ENCODE data around the gene GCSAML. TPM values are rescaled to one million over a fixed set of nuclear protein-coding genes. Genes with fewer than 3 reads are reported as not detected.

GCSAML gene
- total RNA-seq, 1 experiment from 2014 or later = not detected

GRCh38 chr1:247529771-247530355, 19.1 kb upstream of the GCSAML start:
- H3K36me3 ChIP-seq (ENCODE audit: control insufficient read depth in 1 of 2, insufficient read depth in 2 of 2, low read length in 2 of 2) = no peaks in the 10 kb centered on the region
- no peak for ATAC-seq
- ChIA-PET RAD21 (ENCODE audit: low non-redundant PET in 1 of 2, low total read pairs in 2 of 2, uncharacterized antibody in 2 of 2, unreplicated experiment in 2 of 2) (no interaction called here), POLR2A (no interaction called here), CTCF (no interaction called here)
- no peak overlapping the region for H3K4me2 ChIP-seq (ENCODE audit: low read length)
- H4K20me1 ChIP-seq (ENCODE audit: insufficient read depth) = no peaks in the 10 kb centered on the region
- no peak overlapping the region for H3K27ac ChIP-seq (ENCODE audit: low read depth, low read length)
- no peaks in the 10 kb centered on the region for H3K79me2 ChIP-seq (ENCODE audit: insufficient read depth, low read length)
- TF ChIP-seq RAD21 (IDR thresholded peaks at IDR 0.05; ENCODE audit: low read depth) (no peak), EZH2phosphoT487 (IDR thresholded peaks at IDR 0.05; ENCODE audit: borderline replicate concordance) (no peak), SIN3A (IDR thresholded peaks at IDR 0.05; ENCODE audit: low read depth) (no peak)
- no peaks in the 10 kb centered on the region for H3K9me2 ChIP-seq (ENCODE audit: insufficient read depth)
- no peak overlapping the region for H3K9ac ChIP-seq (ENCODE audit: low read length)
- no peaks in the 10 kb centered on the region for H3K27me3 ChIP-seq (ENCODE audit: insufficient read depth, low read length)
- H3K4me3 ChIP-seq (replicated peaks in 1 of 2; ENCODE audit: low read depth in 1 of 2, low read length in 2 of 2) = no peak overlapping the region
- H3K4me1 ChIP-seq (ENCODE audit: control insufficient read depth in 1 of 2, insufficient read depth in 2 of 2, low read length in 2 of 2) = peaks cover 0 to 8% of the 10 kb centered on the region in 2 experiments; a peak in 1 of 4 replicates
- no peak overlapping the region for H2AFZ ChIP-seq (ENCODE audit: low read depth, low read length, poor library complexity, severe bottlenecking)
- H3K9me3 ChIP-seq (ENCODE audit: control insufficient read depth in 1 of 2, insufficient read depth in 1 of 2, low read depth in 1 of 2, low read length in 2 of 2) = no peaks in the 10 kb centered on the region
- no TSS peak for BruUV-seq (replicated peaks)
- intact Hi-C loops (cut with micrococcal nuclease) = no loop called here
- DNase-seq (ENCODE audit: low read depth, low spot score) = no peak

- H3K27ac ChIP-seq (ENCODE audit: low read depth, low read length) = no peak overlapping the region
- H3K4me1 ChIP-seq (ENCODE audit: control insufficient read depth in 1 of 2, insufficient read depth in 2 of 2, low read length in 2 of 2) = peaks cover 0 to 8% of the 10 kb centered on the region in 2 experiments; a peak in 1 of 4 replicates
- H3K9me2 ChIP-seq (ENCODE audit: insufficient read depth) = no peaks in the 10 kb centered on the region
- BruUV-seq (replicated peaks) = no TSS peak
- POLR2A ChIA-PET = no interaction called here
- no peak overlapping the region for H3K4me2 ChIP-seq (ENCODE audit: low read length)
- intact Hi-C loops (cut with micrococcal nuclease) = no loop called here
- H3K36me3 ChIP-seq (ENCODE audit: control insufficient read depth in 1 of 2, insufficient read depth in 2 of 2, low read length in 2 of 2) = no peaks in the 10 kb centered on the region
- H3K4me3 ChIP-seq (replicated peaks in 1 of 2; ENCODE audit: low read depth in 1 of 2, low read length in 2 of 2) = no peak overlapping the region
- RAD21 ChIA-PET (ENCODE audit: low non-redundant PET in 1 of 2, low total read pairs in 2 of 2, uncharacterized antibody in 2 of 2, unreplicated experiment in 2 of 2) = no interaction called here
- H3K79me2 ChIP-seq (ENCODE audit: insufficient read depth, low read length) = no peaks in the 10 kb centered on the region
- no peaks in the 10 kb centered on the region for H3K9me3 ChIP-seq (ENCODE audit: control insufficient read depth in 1 of 2, insufficient read depth in 1 of 2, low read depth in 1 of 2, low read length in 2 of 2)
- no peaks in the 10 kb centered on the region for H4K20me1 ChIP-seq (ENCODE audit: insufficient read depth)
- no peak overlapping the region for H3K9ac ChIP-seq (ENCODE audit: low read length)
- 0 out of 2 replicates have a peak, but pooled peaks cover 4% of the 10 kb centered on the region for H3K27me3 ChIP-seq (ENCODE audit: insufficient read depth, low read length)
- no peak for DNase-seq (ENCODE audit: low read depth, low spot score)
- TF ChIP-seq CEBPB (IDR thresholded peaks at IDR 0.05; ENCODE audit: low read depth) = no peak
- ATAC-seq = no peak
- CTCF ChIA-PET = no interaction called here
- H2AFZ ChIP-seq (ENCODE audit: low read depth, low read length, poor library complexity, severe bottlenecking) = no peak overlapping the region
Measured at GRCh38 chr1:247530785-247531184, 18.1 kb upstream of the GCSAML start.

All from HCT116 (cell line).